K562 (cell line): ENCODE data around the gene CFAP157. TPM values are rescaled to one million over a fixed set of nuclear protein-coding genes. Genes with fewer than 3 reads are reported as not detected.
A peak's percentile ranks its signal among the peaks of the same experiment; 100 is the strongest.

ENCODE experiments used
- HCFC1 ChIP-seq: IDR thresholded peaks from 2 replicates; pipeline ENCODE4 v1.6.1; 2012; ENCODE audit warnings: low read depth, low read length, improper control_type of control experiment
- HDGF ChIP-seq: fragments of 450-650 bp; IDR thresholded peaks from 2 replicates; pipeline ENCODE4 v1.6.1; 2016
- HLTF ChIP-seq: fragments of 450-650 bp; IDR thresholded peaks from 2 replicates; pipeline ENCODE4 v1.6.1; 2016
- KDM5B ChIP-seq: fragments of 200-600 bp; sonication (generic); IDR thresholded peaks from 2 replicates; pipeline ENCODE4 v1.6.1; 2012; ENCODE audit warnings: low read depth, mild to moderate bottlenecking, moderate library complexity, low read length, control low read depth, inconsistent platforms; ENCODE audit not compliant: insufficient replicate concordance
- LARP7 ChIP-seq: fragments of 450-650 bp; IDR thresholded peaks from 2 replicates; pipeline ENCODE4 v1.6.1; 2016
- NFE2L1 ChIP-seq: fragments of 450-650 bp; IDR thresholded peaks from 2 replicates; pipeline ENCODE4 v1.6.1; 2016; ENCODE audit warnings: missing genetic modification characterization, low read depth, mild to moderate bottlenecking, missing compliant biosample characterization, moderate library complexity, borderline replicate concordance
- NFYB ChIP-seq: IDR thresholded peaks from 2 replicates; pipeline ENCODE4 v1.6.1; 2011; ENCODE audit warnings: mild to moderate bottlenecking, moderate library complexity; ENCODE audit not compliant: insufficient read length; ENCODE audit errors: extremely low read depth
- PBX2 ChIP-seq, 2 experiments: IDR thresholded peaks in 1 of 2; conservative IDR thresholded peaks in 1 of 2; 2 replicates each; pipeline ENCODE4 v1.6.1; 2016; ENCODE audit warnings: low read depth in 2 of 2, mild to moderate bottlenecking in 1 of 2, missing compliant biosample characterization in 1 of 2, missing genetic modification characterization in 1 of 2, moderate library complexity in 1 of 2
- PCBP1 ChIP-seq: fragments of 200-400 bp; formaldehyde crosslinking; IDR thresholded peaks from 2 replicates; pipeline ENCODE4 v1.6.1; 2018; ENCODE audit warnings: mild to moderate bottlenecking, low read depth, low read length; ENCODE audit not compliant: poor library complexity, severe bottlenecking
- SAFB ChIP-seq: fragments of 200-400 bp; formaldehyde crosslinking; IDR thresholded peaks from 2 replicates; pipeline ENCODE4 v1.6.1; 2017; ENCODE audit warnings: low read depth, low read length, borderline replicate concordance
- SLC30A9 ChIP-seq: fragments of 250-450 bp; sonication (Bioruptor Pico); IDR thresholded peaks from 2 replicates; pipeline ENCODE4 v1.8.0; 2022; ENCODE audit warnings: mild to moderate bottlenecking, moderate library complexity
- SMARCA4 ChIP-seq: fragments of 450-650 bp; IDR thresholded peaks from 2 replicates; pipeline ENCODE4 v1.6.1; 2016
- SP1 ChIP-seq: sonication (generic); formaldehyde crosslinking; IDR thresholded peaks from 2 replicates; pipeline ENCODE4 v1.8.1; 2022; ENCODE audit warnings: mild to moderate bottlenecking, missing genetic modification reagents
- ZNF143 ChIP-seq: sonication (generic); formaldehyde crosslinking; IDR thresholded peaks from 2 replicates; pipeline ENCODE4 v1.9.0; 2022; ENCODE audit warnings: mild to moderate bottlenecking, missing genetic modification reagents
- ZNF436 ChIP-seq: fragments of 250-450, 450-650 bp; sonication (Bioruptor Pico); formaldehyde crosslinking; IDR thresholded peaks from 2 replicates; pipeline ENCODE4 v1.7.0; 2020; ENCODE audit warnings: mild to moderate bottlenecking
- ZNF668 ChIP-seq: fragments of 250-450 bp; sonication (Bioruptor Pico); IDR thresholded peaks from 2 replicates; pipeline ENCODE4 v1.8.0; 2022; ENCODE audit warnings: mild to moderate bottlenecking, inconsistent platforms
- polyA plus RNA-seq, 8 experiments: library from polyadenylated mRNA; depleted of rRNA in 4 of 8; stranded (reverse) in 5 of 8; unstranded in 3 of 8; fragments of >200 nt; fragmentation: Nextera tagmentation in 2 of 8; fragmentation: Illumina TruSeq in 1 of 8; extraction: Ambion mirVana in 2 of 8; extraction: Trizol in 1 of 8; gene quantifications; 2 replicates each; pipeline versions ENCODE4 v1.2.1 to v1.2.3, GENCODE V29; 2011 to 2014; ENCODE audit warnings: inconsistent platforms in 1 of 8, missing spikeins in 1 of 8
- total RNA-seq, 7 experiments: library from RNA; depleted of rRNA in 6 of 7; stranded (reverse); fragments of >200 nt in 6 of 7; fragmentation: Illumina TruSeq in 2 of 7; extraction: Trizol in 2 of 7; gene quantifications; 2 replicates each; pipeline versions ENCODE4 v1.2.1 to v1.2.3, GENCODE V29; 2011 to 2021; ENCODE audit warnings: low replicate concordance in 1 of 7
- TF ChIP-seq, protein P1 (sequence below): sonication (generic); formaldehyde crosslinking; IDR thresholded peaks from 2 replicates; pipeline ENCODE4 v1.8.1; 2023; ENCODE audit warnings: mild to moderate bottlenecking, missing genetic modification reagents, moderate library complexity
- TF ChIP-seq, protein P2 (sequence below): sonication (generic); formaldehyde crosslinking; IDR thresholded peaks from 2 replicates; pipeline ENCODE4 v1.8.1; 2023; ENCODE audit warnings: missing genetic modification reagents, mild to moderate bottlenecking, borderline replicate concordance
- TF ChIP-seq, protein P3 (sequence below): fragments of 450-650 bp; IDR thresholded peaks from 2 replicates; pipeline ENCODE4 v1.6.1; 2016

Gene CFAP157
- total and polyA plus RNA-seq, 9 of the 15 experiments (the other 6 are each of a cell fraction or from before 2014, with no cell fraction given) = 0.03 TPM; not detected in 8

- TF ChIP-seq, protein P1, sequence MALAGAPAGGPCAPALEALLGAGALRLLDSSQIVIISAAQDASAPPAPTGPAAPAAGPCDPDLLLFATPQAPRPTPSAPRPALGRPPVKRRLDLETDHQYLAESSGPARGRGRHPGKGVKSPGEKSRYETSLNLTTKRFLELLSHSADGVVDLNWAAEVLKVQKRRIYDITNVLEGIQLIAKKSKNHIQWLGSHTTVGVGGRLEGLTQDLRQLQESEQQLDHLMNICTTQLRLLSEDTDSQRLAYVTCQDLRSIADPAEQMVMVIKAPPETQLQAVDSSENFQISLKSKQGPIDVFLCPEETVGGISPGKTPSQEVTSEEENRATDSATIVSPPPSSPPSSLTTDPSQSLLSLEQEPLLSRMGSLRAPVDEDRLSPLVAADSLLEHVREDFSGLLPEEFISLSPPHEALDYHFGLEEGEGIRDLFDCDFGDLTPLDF = no peak
- TF ChIP-seq SP1 (CRISPR knock-in tag) (peak; percentile 24; the same call in 1 of the 2 replicates), SAFB (no peak), HDGF (no peak), SLC30A9 (CRISPR knock-in tag) (no peak), ZNF668 (CRISPR knock-in tag) (no peak), NFE2L1 (tag) (no peak), PBX2 (CRISPR knock-in tag; IDR thresholded peaks at IDR 0.05; ENCODE audit: low read depth) (0 out of 2 replicates have a peak, but pooled peaks have one; percentile 19), PBX2 (tag; conservative IDR thresholded peaks at IDR 0.05; ENCODE audit: low read depth) (no peak), KDM5B (no peak), ZNF436 (CRISPR knock-in tag) (no peak), HCFC1 (no peak), ZNF143 (CRISPR knock-in tag) (0 out of 2 replicates have a peak, but pooled peaks have one; percentile 31), SMARCA4 (peak; percentile 36; the same call in 1 of the 2 replicates), PCBP1 (peak; percentile 48), HLTF (0 out of 2 replicates have a peak, but pooled peaks have one; percentile 19), LARP7 (peak; percentile 73; the same call in 1 of the 2 replicates), NFYB (peak; percentile 93)
- TF ChIP-seq, protein P2, sequence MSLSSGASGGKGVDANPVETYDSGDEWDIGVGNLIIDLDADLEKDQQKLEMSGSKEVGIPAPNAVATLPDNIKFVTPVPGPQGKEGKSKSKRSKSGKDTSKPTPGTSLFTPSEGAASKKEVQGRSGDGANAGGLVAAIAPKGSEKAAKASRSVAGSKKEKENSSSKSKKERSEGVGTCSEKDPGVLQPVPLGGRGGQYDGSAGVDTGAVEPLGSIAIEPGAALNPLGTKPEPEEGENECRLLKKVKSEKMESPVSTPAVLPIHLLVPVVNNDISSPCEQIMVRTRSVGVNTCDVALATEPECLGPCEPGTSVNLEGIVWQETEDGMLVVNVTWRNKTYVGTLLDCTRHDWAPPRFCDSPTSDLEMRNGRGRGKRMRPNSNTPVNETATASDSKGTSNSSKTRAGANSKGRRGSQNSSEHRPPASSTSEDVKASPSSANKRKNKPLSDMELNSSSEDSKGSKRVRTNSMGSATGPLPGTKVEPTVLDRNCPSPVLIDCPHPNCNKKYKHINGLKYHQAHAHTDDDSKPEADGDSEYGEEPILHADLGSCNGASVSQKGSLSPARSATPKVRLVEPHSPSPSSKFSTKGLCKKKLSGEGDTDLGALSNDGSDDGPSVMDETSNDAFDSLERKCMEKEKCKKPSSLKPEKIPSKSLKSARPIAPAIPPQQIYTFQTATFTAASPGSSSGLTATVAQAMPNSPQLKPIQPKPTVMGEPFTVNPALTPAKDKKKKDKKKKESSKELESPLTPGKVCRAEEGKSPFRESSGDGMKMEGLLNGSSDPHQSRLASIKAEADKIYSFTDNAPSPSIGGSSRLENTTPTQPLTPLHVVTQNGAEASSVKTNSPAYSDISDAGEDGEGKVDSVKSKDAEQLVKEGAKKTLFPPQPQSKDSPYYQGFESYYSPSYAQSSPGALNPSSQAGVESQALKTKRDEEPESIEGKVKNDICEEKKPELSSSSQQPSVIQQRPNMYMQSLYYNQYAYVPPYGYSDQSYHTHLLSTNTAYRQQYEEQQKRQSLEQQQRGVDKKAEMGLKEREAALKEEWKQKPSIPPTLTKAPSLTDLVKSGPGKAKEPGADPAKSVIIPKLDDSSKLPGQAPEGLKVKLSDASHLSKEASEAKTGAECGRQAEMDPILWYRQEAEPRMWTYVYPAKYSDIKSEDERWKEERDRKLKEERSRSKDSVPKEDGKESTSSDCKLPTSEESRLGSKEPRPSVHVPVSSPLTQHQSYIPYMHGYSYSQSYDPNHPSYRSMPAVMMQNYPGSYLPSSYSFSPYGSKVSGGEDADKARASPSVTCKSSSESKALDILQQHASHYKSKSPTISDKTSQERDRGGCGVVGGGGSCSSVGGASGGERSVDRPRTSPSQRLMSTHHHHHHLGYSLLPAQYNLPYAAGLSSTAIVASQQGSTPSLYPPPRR (CRISPR knock-in tag) = no peak
- TF ChIP-seq, protein P3, sequence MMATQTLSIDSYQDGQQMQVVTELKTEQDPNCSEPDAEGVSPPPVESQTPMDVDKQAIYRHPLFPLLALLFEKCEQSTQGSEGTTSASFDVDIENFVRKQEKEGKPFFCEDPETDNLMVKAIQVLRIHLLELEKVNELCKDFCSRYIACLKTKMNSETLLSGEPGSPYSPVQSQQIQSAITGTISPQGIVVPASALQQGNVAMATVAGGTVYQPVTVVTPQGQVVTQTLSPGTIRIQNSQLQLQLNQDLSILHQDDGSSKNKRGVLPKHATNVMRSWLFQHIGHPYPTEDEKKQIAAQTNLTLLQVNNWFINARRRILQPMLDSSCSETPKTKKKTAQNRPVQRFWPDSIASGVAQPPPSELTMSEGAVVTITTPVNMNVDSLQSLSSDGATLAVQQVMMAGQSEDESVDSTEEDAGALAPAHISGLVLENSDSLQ = peak; percentile 94
Measured at GRCh38 chr9:127741831-127742434, 35.1 kb downstream of the CFAP157 start (continued).
